Spinal cord (tissue), 10 donors: ENCODE measurements around the gene IRF2. TPM values are rescaled to one million over a fixed set of nuclear protein-coding genes. Genes with fewer than 3 reads are reported as not detected.
"Not testable (repeated sequence)": the region's sequence is repeated elsewhere in the genome, so short reads cannot be mapped to it uniquely, and the experiment has no call there.

Experiments
- DNase-seq, 6 donors: peaks; one replicate each; pipeline versions ENCODE4 v3.0.0 to v3.0.0-alpha.2; 2013 to 2015; ENCODE audit warnings: low spot score in 6 of 6, low read depth in 4 of 6
- H3K27ac ChIP-seq: one replicate; pipeline ENCODE4 v1.5.1; 2013; ENCODE audit warnings: low read depth, low read length, control low read depth
- H3K27me3 ChIP-seq: one replicate; pipeline ENCODE4 v1.6.1; 2013; ENCODE audit warnings: low read length; ENCODE audit not compliant: control insufficient read depth, insufficient read depth
- H3K36me3 ChIP-seq: one replicate; pipeline ENCODE4 v1.6.1; 2013; ENCODE audit warnings: low read length; ENCODE audit not compliant: control insufficient read depth, insufficient read depth
- H3K4me1 ChIP-seq: one replicate; pipeline ENCODE4 v1.6.1; 2013; ENCODE audit warnings: low read length; ENCODE audit not compliant: control insufficient read depth, insufficient read depth
- H3K4me3 ChIP-seq: one replicate; pipeline ENCODE4 v1.5.1; 2013; ENCODE audit warnings: low read depth, low read length, control low read depth
- H3K9me3 ChIP-seq: one replicate; pipeline ENCODE4 v1.6.1; 2013; ENCODE audit warnings: low read length; ENCODE audit not compliant: control insufficient read depth, insufficient read depth
- WGBS: methylation state at CpG from one replicate; pipeline ENCODE4 v1.1.5; 2013; ENCODE audit warnings: missing lambda C conversion rate; ENCODE audit not compliant: insufficient coverage; 5-methylcytosine and 5-hydroxymethylcytosine counted together
- polyA plus RNA-seq, 2 donors: library from polyadenylated mRNA; unstranded; fragments of 120-200 nt; gene quantifications; one replicate each; pipeline ENCODE4 v1.2.1, GENCODE V29; 2013; ENCODE audit not compliant: insufficient read length in 2 of 2
- total RNA-seq, 2 donors: library from RNA; depleted of rRNA in 1 of 2; stranded (reverse); fragments of 120-200 nt in 1 of 2; fragments of >200 nt in 1 of 2; gene quantifications; one replicate each; pipeline versions ENCODE4 v1.2.3 to v1.2.4, GENCODE V29; 2013 to 2014
- donor health status: healthy.

Gene IRF2
- total and polyA plus RNA-seq, 4 donors: 19.6 to 33.7 (median 24.6) TPM

DNA sequence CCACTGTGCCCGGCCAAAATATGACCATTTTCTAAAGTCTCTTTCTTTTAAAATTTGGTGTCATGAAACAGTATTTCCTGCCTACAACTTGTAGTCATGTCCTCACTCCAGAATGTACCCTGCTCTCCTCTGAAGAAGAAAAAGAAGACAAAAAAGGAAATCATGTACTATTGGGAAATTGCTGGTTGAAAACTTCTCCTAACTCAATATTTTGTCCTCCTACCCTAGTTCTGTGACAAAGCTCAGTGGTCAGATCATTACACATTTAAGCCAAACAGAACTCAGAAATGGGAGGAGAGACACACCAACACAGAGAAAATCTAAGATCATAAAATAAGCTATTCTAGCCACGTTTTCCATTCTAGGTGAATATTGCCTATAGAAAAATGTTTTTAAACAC is 127.7 kb downstream of the IRF2 start:
- no peak for DNase-seq
- peak overlapping the region; percentile 27 for H3K27ac ChIP-seq
- WGBS: 100% methylated on average over 1 of the region's 2 CpGs
- H3K4me3 ChIP-seq: no peak overlapping the region
- no peaks in the 10 kb centered on the region for H3K9me3 ChIP-seq
- peaks cover 12% of the 10 kb centered on the region for H3K4me1 ChIP-seq
- no peaks in the 10 kb centered on the region for H3K27me3 ChIP-seq
- no peaks in the 10 kb centered on the region for H3K36me3 ChIP-seq

GRCh38 chr4:184346273-184346672 is 128.1 kb downstream of the IRF2 start:
- H3K27ac ChIP-seq, H3K9me3 ChIP-seq, H3K27me3 ChIP-seq, H3K4me3 ChIP-seq, DNase-seq, H3K36me3 ChIP-seq: not testable (repeated sequence)
- peaks cover 12% of the 10 kb centered on the region for H3K4me1 ChIP-seq
- WGBS: 100% methylated on average over 2 of the region's 6 CpGs

DNA sequence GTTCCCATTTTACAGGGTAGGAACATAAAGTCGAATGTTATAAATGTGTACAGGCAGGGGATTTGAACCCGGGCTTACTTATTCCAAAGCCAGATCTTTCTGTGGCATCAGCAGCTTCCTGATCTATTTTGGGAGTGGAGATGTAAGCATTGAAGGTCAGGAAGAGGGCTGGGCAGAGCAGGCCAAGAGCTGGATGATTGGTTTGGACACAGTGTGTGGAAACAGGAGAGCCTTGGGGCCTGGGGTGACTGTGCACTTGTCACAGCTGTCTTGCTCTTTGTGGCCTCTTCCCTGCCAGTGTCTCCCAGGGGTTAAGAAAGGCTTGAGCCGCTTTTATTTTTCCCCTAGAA is 128.8 kb downstream of the IRF2 start:
- no peak for DNase-seq

GRCh38 chr4:184344899-184345572 is 129.3 kb downstream of the IRF2 start:
- Histone ChIP-seq H3K27ac (no peak overlapping the region), H3K4me3 (no peak overlapping the region), H3K4me1 (peaks cover 12% of the 10 kb centered on the region), H3K27me3 (no peaks in the 10 kb centered on the region), H3K36me3 (no peaks in the 10 kb centered on the region), H3K9me3 (no peaks in the 10 kb centered on the region)
- DNase-seq: no peak
- WGBS: 93% methylated on average over 7 of the region's 8 CpGs

More for the DNA sequence above, 128.8 kb downstream of the IRF2 start:
- Histone ChIP-seq H3K4me1 (peaks cover 12% of the 10 kb centered on the region), H3K9me3 (no peaks in the 10 kb centered on the region), H3K27me3 (no peaks in the 10 kb centered on the region), H3K36me3 (no peaks in the 10 kb centered on the region), H3K4me3 (no peak overlapping the region), H3K27ac (no peak overlapping the region)
- 95% methylated on average over 3 of the region's 3 CpGs for WGBS

DNA sequence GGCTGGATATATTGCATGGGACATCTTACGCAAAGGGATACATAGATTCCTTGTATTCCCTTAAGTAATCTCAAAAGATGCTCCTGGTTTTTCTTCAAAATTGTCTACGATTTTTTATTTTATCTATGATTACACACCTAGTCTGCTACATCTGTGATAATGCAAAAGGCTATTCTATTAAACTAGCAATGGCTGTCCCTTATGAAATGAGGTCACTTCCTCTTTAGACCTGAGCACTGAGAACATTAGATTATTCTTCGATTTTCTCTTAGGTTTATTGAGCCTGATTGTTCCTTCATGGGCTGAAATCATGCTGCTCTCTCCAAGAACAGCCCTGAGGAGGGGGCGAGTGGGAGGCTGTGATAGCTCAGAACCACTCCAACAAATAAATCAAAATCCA is 129.9 kb downstream of the IRF2 start:
- no peak for DNase-seq
- Histone ChIP-seq H3K4me3 (no peak overlapping the region), H3K27me3 (no peaks in the 10 kb centered on the region), H3K27ac (no peak overlapping the region), H3K9me3 (no peaks in the 10 kb centered on the region), H3K4me1 (peaks cover 12% of the 10 kb centered on the region), H3K36me3 (no peaks in the 10 kb centered on the region)
- WGBS: no CpG with 5 or more reads among the region's 4 CpGs

GRCh38 chr4:184343502-184344177 is 130.7 kb downstream of the IRF2 start:
- WGBS: under 1% methylated on average over 10 of the region's 19 CpGs
- DNase-seq: peak; percentile 81 to 99 (median 86)
- H3K36me3 ChIP-seq: no peaks in the 10 kb centered on the region
- H3K27me3 ChIP-seq: no peaks in the 10 kb centered on the region
- peak overlapping the region; percentile 88 for H3K27ac ChIP-seq
- no peaks in the 10 kb centered on the region for H3K9me3 ChIP-seq
- peaks cover 12% of the 10 kb centered on the region for H3K4me1 ChIP-seq
- peak overlapping the region; percentile 70 for H3K4me3 ChIP-seq

GRCh38 chr4:184342857-184343237 is 131.5 kb downstream of the IRF2 start:
- not testable (repeated sequence) for H3K9me3 ChIP-seq, H3K36me3 ChIP-seq, DNase-seq, H3K4me1 ChIP-seq, H3K27me3 ChIP-seq
- peak overlapping the region; percentile 88 for H3K27ac ChIP-seq
- no CpG with 5 or more reads among the region's 1 CpG for WGBS
- peak overlapping the region; percentile 70 for H3K4me3 ChIP-seq

DNA sequence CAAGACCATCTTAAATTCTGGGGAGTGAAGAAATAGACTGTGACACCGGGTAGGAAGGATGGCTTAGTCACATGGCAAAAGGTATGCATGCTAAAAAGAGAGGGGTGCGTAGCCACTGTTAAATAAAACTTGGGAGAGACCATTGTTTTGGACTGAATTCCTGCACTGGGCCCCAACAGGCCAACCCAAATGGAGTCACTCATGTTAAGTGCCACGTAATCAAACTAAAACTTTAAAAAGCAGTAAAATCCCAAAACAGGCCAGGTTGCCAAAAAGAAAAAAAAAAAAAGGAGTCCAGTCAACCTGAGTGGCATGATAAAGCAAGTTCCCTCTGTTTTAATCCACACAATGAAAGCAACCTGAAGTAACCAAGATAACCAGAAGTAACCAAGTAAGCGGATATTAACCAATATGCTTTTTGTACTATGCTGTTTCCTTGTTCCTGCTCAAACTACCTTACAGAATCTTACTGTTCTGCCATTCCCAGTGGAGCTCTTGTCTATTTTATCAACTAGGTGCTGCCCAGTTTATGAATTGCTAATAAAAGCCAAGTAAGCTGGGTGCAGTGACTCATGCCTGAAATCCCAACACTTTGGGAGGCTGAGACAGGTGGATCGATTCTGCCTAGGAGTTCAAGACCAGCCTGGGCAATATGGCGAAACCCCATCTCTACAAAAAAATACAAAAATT is 132.0 kb downstream of the IRF2 start:
- Histone ChIP-seq H3K27me3 (no peaks in the 10 kb centered on the region), H3K27ac (no peak overlapping the region), H3K4me3 (no peak overlapping the region), H3K4me1 (peaks cover under 1% of the 10 kb centered on the region), H3K36me3 (no peaks in the 10 kb centered on the region), H3K9me3 (no peaks in the 10 kb centered on the region)
- no peak for DNase-seq
- 78% methylated on average over 4 of the region's 6 CpGs for WGBS

GRCh38 chr4:184339398-184340193 is 134.8 kb downstream of the IRF2 start:
- not testable (repeated sequence) for H3K27me3 ChIP-seq, H3K9me3 ChIP-seq, H3K4me1 ChIP-seq, H3K27ac ChIP-seq, H3K36me3 ChIP-seq, DNase-seq, H3K4me3 ChIP-seq
- 90% methylated on average over 3 of the region's 5 CpGs for WGBS
